HUES6 (cell line): Measurements from ENCODE around the gene SYK.

ENCODE experiments used
- H3K27ac ChIP-seq: 2 replicates; pipeline ENCODE4 v1.7.0; 2013; ENCODE audit warnings: low read depth, mild to moderate bottlenecking, low read length, inconsistent platforms
- H3K27me3 ChIP-seq: 2 replicates; pipeline ENCODE4 v1.6.1; 2013; ENCODE audit warnings: low read length; ENCODE audit not compliant: control insufficient read depth, insufficient read depth
- H3K36me3 ChIP-seq: 2 replicates; pipeline ENCODE4 v1.6.1; 2013; ENCODE audit warnings: low read length; ENCODE audit not compliant: control insufficient read depth, insufficient read depth
- H3K4me1 ChIP-seq: 2 replicates; pipeline ENCODE4 v1.6.1; 2013; ENCODE audit warnings: low read length; ENCODE audit not compliant: control insufficient read depth, insufficient read depth
- H3K4me3 ChIP-seq: 2 replicates; pipeline ENCODE4 v1.5.1; 2013; ENCODE audit warnings: low read depth, low read length
- H3K9ac ChIP-seq: one replicate; pipeline ENCODE4 v1.6.1; 2013; ENCODE audit warnings: mild to moderate bottlenecking, low read length
- H3K9me3 ChIP-seq: 2 replicates; pipeline ENCODE4 v1.6.1; 2013; ENCODE audit warnings: low read depth, low read length; ENCODE audit not compliant: control insufficient read depth, insufficient read depth

The SYK gene

GRCh38 chr9:90826326-90827020 is 24.9 kb downstream of the SYK start:
- no peaks in the 10 kb centered on the region for H3K36me3 ChIP-seq

GRCh38 chr9:90827181-90827871 is 25.7 kb downstream of the SYK start:
- H3K27me3 ChIP-seq = no peaks in the 10 kb centered on the region
- no peak overlapping the region for H3K9ac ChIP-seq
- peaks cover 11% of the 10 kb centered on the region; the same call in 1 of the 2 replicates for H3K9me3 ChIP-seq
- H3K36me3 ChIP-seq = no peaks in the 10 kb centered on the region
- no peak overlapping the region for H3K27ac ChIP-seq
- no peak overlapping the region for H3K4me3 ChIP-seq
- H3K4me1 ChIP-seq = 0 out of 2 replicates have a peak, but pooled peaks cover 4% of the 10 kb centered on the region

More at GRCh38 chr9:90826326-90827020, 24.9 kb downstream of the SYK start:
- Histone ChIP-seq H3K9me3 (peaks cover 11% of the 10 kb centered on the region; the same call in 1 of the 2 replicates), H3K4me1 (0 out of 2 replicates have a peak, but pooled peaks cover 4% of the 10 kb centered on the region), H3K4me3 (no peak overlapping the region), H3K27ac (no peak overlapping the region), H3K27me3 (no peaks in the 10 kb centered on the region), H3K9ac (no peak overlapping the region)

GRCh38 chr9:90830051-90830450 is 28.4 kb downstream of the SYK start:
- Histone ChIP-seq H3K27me3 (no peaks in the 10 kb centered on the region), H3K9ac (no peak overlapping the region), H3K36me3 (no peaks in the 10 kb centered on the region), H3K27ac (no peak overlapping the region), H3K4me1 (0 out of 2 replicates have a peak, but pooled peaks cover 4% of the 10 kb centered on the region), H3K4me3 (no peak overlapping the region), H3K9me3 (0 out of 2 replicates have a peak, but pooled peaks cover 3% of the 10 kb centered on the region)

GRCh38 chr9:90830977-90831376 is 29.4 kb downstream of the SYK start:
- no peaks in the 10 kb centered on the region for H3K36me3 ChIP-seq
- H3K27ac ChIP-seq = no peak overlapping the region
- H3K4me1 ChIP-seq = 0 out of 2 replicates have a peak, but pooled peaks cover 4% of the 10 kb centered on the region
- 0 out of 2 replicates have a peak, but pooled peaks cover 3% of the 10 kb centered on the region for H3K9me3 ChIP-seq
- H3K4me3 ChIP-seq = no peak overlapping the region
- H3K9ac ChIP-seq = no peak overlapping the region
- no peaks in the 10 kb centered on the region for H3K27me3 ChIP-seq

- Histone ChIP-seq H3K4me1 (0 out of 2 replicates have a peak, but pooled peaks cover 3% of the 10 kb centered on the region), H3K27ac (no peak overlapping the region), H3K4me3 (no peak overlapping the region), H3K9ac (no peak overlapping the region), H3K36me3 (no peaks in the 10 kb centered on the region), H3K9me3 (0 out of 2 replicates have a peak, but pooled peaks cover 3% of the 10 kb centered on the region), H3K27me3 (no peaks in the 10 kb centered on the region)
Measured at GRCh38 chr9:90832261-90832660, 30.6 kb downstream of the SYK start.

GRCh38 chr9:90834828-90835595 is 33.4 kb downstream of the SYK start:
- Histone ChIP-seq H3K27ac (no peak overlapping the region), H3K4me3 (no peak overlapping the region), H3K9me3 (0 out of 2 replicates have a peak, but pooled peaks cover 3% of the 10 kb centered on the region), H3K27me3 (no peaks in the 10 kb centered on the region), H3K4me1 (no peaks in the 10 kb centered on the region), H3K36me3 (no peaks in the 10 kb centered on the region), H3K9ac (no peak overlapping the region)

GRCh38 chr9:90836411-90837080 is 34.9 kb downstream of the SYK start:
- Histone ChIP-seq H3K36me3 (no peaks in the 10 kb centered on the region), H3K4me3 (no peak overlapping the region), H3K27me3 (no peaks in the 10 kb centered on the region), H3K27ac (no peak overlapping the region), H3K9ac (no peak overlapping the region), H3K4me1 (no peaks in the 10 kb centered on the region), H3K9me3 (peaks cover 7% of the 10 kb centered on the region)

GRCh38 chr9:90838098-90838497 is 36.5 kb downstream of the SYK start:
- H3K27ac ChIP-seq = no peak overlapping the region
- H3K9ac ChIP-seq = no peak overlapping the region
- no peaks in the 10 kb centered on the region for H3K27me3 ChIP-seq
- no peaks in the 10 kb centered on the region for H3K4me1 ChIP-seq
- peaks cover 8% of the 10 kb centered on the region for H3K9me3 ChIP-seq
- no peak overlapping the region for H3K4me3 ChIP-seq
- H3K36me3 ChIP-seq = no peaks in the 10 kb centered on the region

- no peaks in the 10 kb centered on the region for H3K4me1 ChIP-seq
- no peak overlapping the region for H3K4me3 ChIP-seq
- H3K9ac ChIP-seq = no peak overlapping the region
- H3K36me3 ChIP-seq = no peaks in the 10 kb centered on the region
- H3K27ac ChIP-seq = no peak overlapping the region
- peaks cover 8% of the 10 kb centered on the region for H3K9me3 ChIP-seq
- no peaks in the 10 kb centered on the region for H3K27me3 ChIP-seq
Measured at GRCh38 chr9:90838581-90839154, 37.0 kb downstream of the SYK start.

- H3K9ac ChIP-seq = no peak overlapping the region
- no peaks in the 10 kb centered on the region for H3K27me3 ChIP-seq
- no peaks in the 10 kb centered on the region for H3K36me3 ChIP-seq
- H3K27ac ChIP-seq = no peak overlapping the region
- no peak overlapping the region for H3K4me3 ChIP-seq
- peaks cover 8% of the 10 kb centered on the region for H3K9me3 ChIP-seq
- no peaks in the 10 kb centered on the region for H3K4me1 ChIP-seq
Measured at GRCh38 chr9:90839183-90839728, 37.6 kb downstream of the SYK start.
